PC-9 (cell line): Measurements from ENCODE around the gene OSER1. TPM values are rescaled to one million over a fixed set of nuclear protein-coding genes. Genes with fewer than 3 reads are reported as not detected.

Experiments used
- BruUV-seq: library from RNA; stranded (reverse); fragments of 400-500 nt; replicated peaks from 2 replicates; lab custom pipeline; 2021; lab: Mats Ljungman, UMichigan
- CTCF ChIA-PET: fragments of 300-600 bp; sonication (Branson Sonifier 250); formaldehyde crosslinking; loops from one replicate; lab custom pipeline; 2022; ENCODE audit warnings: antibody characterized with exemption; lab: Charles Lee
- POLR2A ChIA-PET: fragments of 300-600 bp; sonication (Branson Sonifier 250); formaldehyde crosslinking; loops from one replicate; lab custom pipeline; 2022; ENCODE audit warnings: antibody characterized with exemption; ENCODE audit not compliant: unreplicated experiment; lab: Charles Lee
- DNase-seq, 2 experiments: peaks; one replicate each; pipeline versions ENCODE4 v3.0.0 to v3.0.0-alpha.2; 2015 to 2022; ENCODE audit warnings: mixed read lengths in 1 of 2
- H2AFZ ChIP-seq: fragments of 200-600 bp; sonication (generic); 2 replicates; pipeline ENCODE4 v1.8.1; 2017; ENCODE audit warnings: antibody characterized with exemption
- H3F3A ChIP-seq: fragments of 200-600 bp; sonication (generic); 2 replicates; pipeline ENCODE4 v1.8.1; 2017; ENCODE audit warnings: antibody characterized with exemption, mild to moderate bottlenecking, low read depth; ENCODE audit not compliant: insufficient read depth
- H3K27ac ChIP-seq: fragments of 200-600 bp; sonication (generic); 2 replicates; pipeline ENCODE4 v1.6.1; 2016; ENCODE audit warnings: mixed run types
- H3K27me3 ChIP-seq: fragments of 200-600 bp; sonication (generic); 2 replicates; pipeline ENCODE4 v1.6.1; 2016; ENCODE audit warnings: low read depth, mixed run types; ENCODE audit not compliant: insufficient read depth
- H3K36me3 ChIP-seq: fragments of 200-600 bp; sonication (generic); 2 replicates; pipeline ENCODE4 v1.6.1; 2016; ENCODE audit warnings: low read depth, mixed run types
- H3K4me1 ChIP-seq: fragments of 200-600 bp; sonication (generic); replicated peaks from 2 replicates; pipeline ENCODE4 v1.6.1; 2016; ENCODE audit warnings: mixed run types; ENCODE audit not compliant: insufficient read depth
- H3K4me2 ChIP-seq: fragments of 200-600 bp; sonication (generic); 2 replicates; pipeline ENCODE4 v1.6.1; 2017; ENCODE audit warnings: mixed run types
- H3K4me3 ChIP-seq: fragments of 200-600 bp; sonication (generic); 2 replicates; pipeline ENCODE4 v1.6.1; 2016; ENCODE audit warnings: mixed run types
- H3K79me2 ChIP-seq: fragments of 200-600 bp; sonication (generic); 2 replicates; pipeline ENCODE4 v1.6.1; 2017; ENCODE audit warnings: low read depth, mixed run types
- H3K9me2 ChIP-seq: fragments of 200-600 bp; sonication (generic); 2 replicates; pipeline ENCODE4 v1.8.1; 2017; ENCODE audit warnings: mild to moderate bottlenecking; ENCODE audit not compliant: insufficient read depth
- H3K9me3 ChIP-seq: fragments of 200-600 bp; sonication (generic); 2 replicates; pipeline ENCODE4 v1.8.1; 2016; ENCODE audit warnings: low read depth; ENCODE audit not compliant: insufficient read depth
- H4K20me1 ChIP-seq: fragments of 200-600 bp; sonication (generic); 2 replicates; pipeline ENCODE4 v1.8.1; 2017; ENCODE audit not compliant: insufficient read depth
- CTCF ChIP-seq: fragments of 200-600 bp; sonication (generic); conservative IDR thresholded peaks from 2 replicates; pipeline ENCODE4 v1.6.1; 2017; ENCODE audit warnings: mixed run types, antibody characterized with exemption, mild to moderate bottlenecking, moderate library complexity
- EZH2 ChIP-seq: fragments of 200-600 bp; sonication (generic); IDR thresholded peaks from 2 replicates; pipeline ENCODE4 v1.8.0; 2017; ENCODE audit warnings: antibody characterized with exemption, low read depth
- intact Hi-C: fragments of 100-400 bp; cut with micrococcal nuclease; formaldehyde crosslinking; loops from one replicate; pipeline ENCODE4 v1.10.0; 2022; ENCODE audit not compliant: unreplicated experiment
- total RNA-seq: library from RNA; stranded (reverse); gene quantifications from 2 replicates; pipeline ENCODE4 v1.2.3, GENCODE V29; 2021

OSER1 gene
- total RNA-seq, 1 experiment from 2014 or later: 136 TPM

DNA sequence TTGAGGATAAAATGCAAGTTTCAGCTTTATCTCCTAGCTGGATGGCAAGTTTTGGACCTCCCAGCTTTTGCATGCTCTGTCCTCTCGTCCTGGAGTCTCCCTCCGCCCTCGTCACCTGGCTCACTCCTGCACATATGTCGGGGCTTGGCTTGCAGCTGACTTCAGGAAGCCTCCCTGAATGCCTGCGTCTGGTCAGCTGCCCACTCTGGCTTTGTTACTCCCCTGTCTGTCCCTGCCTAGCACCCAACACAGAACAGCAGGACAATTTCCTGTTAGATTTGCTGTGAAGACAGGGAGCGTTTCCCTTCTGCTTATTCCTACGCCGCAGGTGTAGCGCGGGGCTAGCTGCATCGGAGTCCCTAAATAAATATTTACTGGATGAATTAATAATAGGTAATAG lies 29.0 kb downstream of the OSER1 start:
- intact Hi-C loops: no loop called here
- 0 out of 2 replicates have a peak overlapping the region, but pooled peaks have one; percentile 19 for H3K27ac ChIP-seq
- H3K9me2 ChIP-seq: no peaks in the 10 kb centered on the region
- DNase-seq: no peak
- H3K27me3 ChIP-seq: no peaks in the 10 kb centered on the region
- peaks cover 90% of the 10 kb centered on the region for H3K79me2 ChIP-seq
- POLR2A ChIA-PET: no interaction called here
- H2AFZ ChIP-seq: no peak overlapping the region
- H3K4me2 ChIP-seq: peak overlapping the region; percentile 93
- H4K20me1 ChIP-seq: no peaks in the 10 kb centered on the region
- H3K4me3 ChIP-seq: no peak overlapping the region
- TF ChIP-seq EZH2 (no peak), CTCF (no peak)
- H3K4me1 ChIP-seq: peaks cover 81% of the 10 kb centered on the region
- peaks cover 45% of the 10 kb centered on the region; the same call in 1 of the 2 replicates for H3F3A ChIP-seq
- no peaks in the 10 kb centered on the region for H3K9me3 ChIP-seq
- 0 out of 2 replicates have a peak, but pooled peaks cover 7% of the 10 kb centered on the region for H3K36me3 ChIP-seq
- CTCF ChIA-PET: interaction anchor here (0.7 kb wide), 1 partner anchor 591 kb away, joined by 3 read pairs; the partner anchor contains the start of gene IFT52
- no TSS peak for BruUV-seq

DNA sequence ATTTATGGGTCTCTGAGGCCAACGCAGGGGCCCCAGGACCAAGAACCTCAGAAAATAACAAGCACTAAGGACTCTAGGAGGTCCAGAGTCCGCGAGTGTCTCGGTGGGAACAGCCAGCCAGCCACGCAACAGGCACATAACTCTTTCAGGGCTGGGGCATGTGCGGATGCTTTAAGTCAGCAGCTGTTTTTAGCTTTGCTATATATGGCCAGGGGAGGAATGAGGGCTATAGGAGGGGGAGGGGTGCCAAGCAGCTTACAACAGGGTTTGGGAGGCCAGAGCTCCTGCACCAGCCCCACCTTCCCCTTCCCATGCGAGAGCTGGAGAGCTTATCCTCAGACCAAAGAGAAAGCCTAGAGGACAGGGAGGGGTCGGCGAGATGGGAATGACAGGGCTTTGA lies 29.8 kb downstream of the OSER1 start:
- no peak for TF ChIP-seq EZH2
- TF ChIP-seq CTCF: no peak
- POLR2A ChIA-PET: no interaction called here

DNA sequence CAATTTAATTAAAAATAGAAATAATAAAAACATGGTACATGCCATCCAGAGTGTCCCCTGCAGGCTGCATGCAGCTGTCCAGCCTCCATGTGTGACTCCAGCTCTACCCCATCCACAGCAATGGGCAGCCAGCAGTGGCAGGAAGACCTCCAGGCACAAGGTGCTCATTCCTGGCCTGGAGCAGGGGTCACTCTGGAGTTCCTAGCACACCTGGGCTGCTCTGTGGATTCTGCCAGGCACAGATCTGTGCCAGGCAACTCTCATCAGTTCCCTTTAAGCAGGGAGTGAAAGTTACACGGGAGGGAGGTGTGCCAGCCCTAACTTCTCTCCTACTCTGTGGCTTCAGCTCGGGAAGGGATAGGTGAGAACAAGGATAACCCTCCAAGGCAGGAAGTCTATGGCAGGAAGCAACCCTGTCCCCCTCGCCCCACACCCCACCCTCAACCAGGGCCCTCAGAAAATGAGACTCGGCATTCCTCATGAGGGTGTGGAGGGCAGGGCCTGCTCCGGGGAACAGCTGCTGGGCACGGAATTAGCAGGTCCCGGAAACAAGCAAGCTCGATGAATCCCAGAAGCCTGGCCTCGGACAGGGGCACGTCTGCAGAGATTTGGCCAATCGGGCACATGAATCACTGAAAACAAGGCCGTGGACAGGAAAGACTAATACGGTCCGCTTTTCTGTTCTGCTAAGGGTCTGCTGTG lies 33.6 kb downstream of the OSER1 start:
- H3K36me3 ChIP-seq: 0 out of 2 replicates have a peak, but pooled peaks cover 7% of the 10 kb centered on the region
- H3K79me2 ChIP-seq: peaks cover 80% of the 10 kb centered on the region
- ChIA-PET POLR2A (interaction anchor here (0.6 to 1.5 kb wide), 9 partner anchors 10 to 332 kb away, joined by 4 to 12 read pairs (median 8); partner anchors contain the start of gene JPH2), CTCF (interaction anchor here (0.5 to 1.2 kb wide), 8 partner anchors 11 to 135 kb away, joined by 3 to 11 read pairs (median 4); no protein-coding TSS in a partner anchor)
- H2AFZ ChIP-seq: peak overlapping the region; percentile 56
- no peaks in the 10 kb centered on the region for H3K9me3 ChIP-seq
- peak overlapping the region; percentile 41 for H3K4me3 ChIP-seq
- H3K4me1 ChIP-seq: peaks cover 84% of the 10 kb centered on the region
- no peaks in the 10 kb centered on the region for H4K20me1 ChIP-seq
- DNase-seq: peak; percentile 92 to 93
- BruUV-seq: no TSS peak
- intact Hi-C loops: loop anchor here (1.0 kb wide), 3 partner anchors 10 to 26 kb away; partner anchors contain the start of gene JPH2
- H3K27ac ChIP-seq: peak overlapping the region; percentile 99
- TF ChIP-seq EZH2 (no peak), CTCF (no peak)
- H3F3A ChIP-seq: peaks cover 61% of the 10 kb centered on the region
- no peaks in the 10 kb centered on the region for H3K27me3 ChIP-seq
- no peaks in the 10 kb centered on the region for H3K9me2 ChIP-seq
- H3K4me2 ChIP-seq: peak overlapping the region; percentile 78

More for the DNA sequence above, 29.8 kb downstream of the OSER1 start:
- no peak for DNase-seq
- no peaks in the 10 kb centered on the region for H4K20me1 ChIP-seq
- peaks cover 84% of the 10 kb centered on the region for H3K4me1 ChIP-seq
- no peak overlapping the region for H3K27ac ChIP-seq
- no peak overlapping the region for H3K4me2 ChIP-seq
- peaks cover 39% of the 10 kb centered on the region; the same call in 1 of the 2 replicates for H3F3A ChIP-seq
- H2AFZ ChIP-seq: no peak overlapping the region
- intact Hi-C loops: no loop called here
- 0 out of 2 replicates have a peak, but pooled peaks cover 7% of the 10 kb centered on the region for H3K36me3 ChIP-seq
- BruUV-seq: no TSS peak
- peaks cover 90% of the 10 kb centered on the region for H3K79me2 ChIP-seq
- CTCF ChIA-PET: no interaction called here
- no peak overlapping the region for H3K4me3 ChIP-seq
- no peaks in the 10 kb centered on the region for H3K27me3 ChIP-seq
- H3K9me3 ChIP-seq: no peaks in the 10 kb centered on the region
- H3K9me2 ChIP-seq: no peaks in the 10 kb centered on the region
